Peyer's patch (tissue), 4 donors: ENCODE data around the gene EPG5.

Experiments
- POLR2A ChIP-seq, 2 donors: fragments of 450-650 bp; IDR thresholded peaks; one replicate each; pipeline ENCODE4 v1.5.1; 2017; ENCODE audit warnings: antibody characterized with exemption in 2 of 2, mild to moderate bottlenecking in 2 of 2, moderate library complexity in 2 of 2
- TF ChIP-seq, protein P1 (sequence below), 6 experiments: fragments of 450-650 bp in 4 of 6; fragments of 200-600 bp in 2 of 6; sonication (generic) in 1 of 6; IDR thresholded peaks; one replicate each; pipeline ENCODE4 v1.5.1; 2017 to 2019; ENCODE audit warnings: antibody characterized with exemption in 6 of 6, mild to moderate bottlenecking in 3 of 6, moderate library complexity in 1 of 6

DNA sequence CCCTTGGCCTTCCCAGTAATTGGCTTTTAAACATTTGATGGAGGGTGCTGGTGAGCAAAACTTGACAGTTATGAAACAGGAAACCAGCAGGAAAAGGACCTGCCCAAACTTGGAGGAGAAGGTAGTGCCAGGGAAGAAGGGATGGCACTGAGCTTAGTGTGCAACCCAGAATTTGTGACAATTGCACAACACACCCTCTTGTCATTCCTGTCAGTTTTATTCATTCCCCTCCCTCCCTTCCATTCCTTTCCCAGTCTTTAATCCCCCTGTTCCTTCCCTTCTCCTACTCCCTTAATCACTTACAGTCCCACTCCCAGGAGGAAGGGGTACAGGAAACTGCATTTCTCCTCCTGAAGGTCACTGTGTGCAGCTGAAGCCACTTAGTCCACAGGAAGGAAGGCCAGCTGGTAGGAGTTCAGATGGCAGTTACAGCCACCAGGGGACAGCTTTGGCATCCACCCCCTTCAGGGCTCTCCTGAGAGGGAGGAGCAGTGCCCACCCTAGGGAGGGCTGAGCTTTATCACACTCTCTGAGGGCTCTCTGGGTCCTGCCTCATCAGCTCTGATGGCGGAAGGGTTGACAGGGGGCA lies 165.6 kb downstream of the EPG5 start:
- TF ChIP-seq, protein P1, sequence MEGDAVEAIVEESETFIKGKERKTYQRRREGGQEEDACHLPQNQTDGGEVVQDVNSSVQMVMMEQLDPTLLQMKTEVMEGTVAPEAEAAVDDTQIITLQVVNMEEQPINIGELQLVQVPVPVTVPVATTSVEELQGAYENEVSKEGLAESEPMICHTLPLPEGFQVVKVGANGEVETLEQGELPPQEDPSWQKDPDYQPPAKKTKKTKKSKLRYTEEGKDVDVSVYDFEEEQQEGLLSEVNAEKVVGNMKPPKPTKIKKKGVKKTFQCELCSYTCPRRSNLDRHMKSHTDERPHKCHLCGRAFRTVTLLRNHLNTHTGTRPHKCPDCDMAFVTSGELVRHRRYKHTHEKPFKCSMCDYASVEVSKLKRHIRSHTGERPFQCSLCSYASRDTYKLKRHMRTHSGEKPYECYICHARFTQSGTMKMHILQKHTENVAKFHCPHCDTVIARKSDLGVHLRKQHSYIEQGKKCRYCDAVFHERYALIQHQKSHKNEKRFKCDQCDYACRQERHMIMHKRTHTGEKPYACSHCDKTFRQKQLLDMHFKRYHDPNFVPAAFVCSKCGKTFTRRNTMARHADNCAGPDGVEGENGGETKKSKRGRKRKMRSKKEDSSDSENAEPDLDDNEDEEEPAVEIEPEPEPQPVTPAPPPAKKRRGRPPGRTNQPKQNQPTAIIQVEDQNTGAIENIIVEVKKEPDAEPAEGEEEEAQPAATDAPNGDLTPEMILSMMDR (IDR thresholded peaks at IDR 0.05) = no peak
- TF ChIP-seq POLR2A (IDR thresholded peaks at IDR 0.05) = no peak
